HepG2 (cell line): ENCODE measurements around the gene TRAP1. TPM values are rescaled to one million over a fixed set of nuclear protein-coding genes. Genes with fewer than 3 reads are reported as not detected.

Experiments
- ATAC-seq: fragments of 200-7000 bp; cut with Tn5 transposase; 3 replicates; pipeline ENCODE4 v1.9.1; 2020; ENCODE audit warnings: mild to moderate bottlenecking, moderate library complexity
- BruUV-seq: library from RNA; stranded (reverse); fragments of 400-500 nt; replicated peaks from 2 replicates; lab custom pipeline; 2021; lab: Mats Ljungman, UMichigan
- CTCF ChIA-PET: fragments of 300-600 bp; formaldehyde crosslinking; extraction: SDS; loops from one replicate; lab custom pipeline; 2021; ENCODE audit warnings: low total read pairs, inconsistent platforms, low intra/inter-chr PET ratio; lab: Yijun Ruan, JAX
- POLR2A ChIA-PET: fragments of 350-600 bp; sonication (Branson Sonifier 250); formaldehyde crosslinking; loops from one replicate; lab custom pipeline; 2020; ENCODE audit warnings: antibody characterized with exemption, inconsistent platforms; lab: Yijun Ruan, JAX
- DNase-seq: peaks from one replicate; pipeline ENCODE4 v3.0.0-alpha.2; 2015; ENCODE audit warnings: low spot score
- FAIRE-seq: peaks from 3 replicates; lab custom pipeline; 2011; peaks lifted over from hg19 to GRCh38; lab: Jason Lieb, UNC
- H2AFZ ChIP-seq: one replicate; pipeline ENCODE4 v1.6.1; 2011; ENCODE audit warnings: low read length, inconsistent platforms
- H3K27ac ChIP-seq: fragments of 300-600 bp; 3 replicates; pipeline ENCODE4 v1.8.0; 2011; ENCODE audit warnings: mixed run types, mild to moderate bottlenecking, mixed read lengths, low read length, inconsistent platforms; ENCODE audit not compliant: insufficient read depth; ENCODE audit errors: extremely low read length
- H3K27me3 ChIP-seq, 2 experiments: fragments of 200-600 bp in 1 of 2; 2 replicates in 1 of 2; 3 replicates in 1 of 2; pipeline versions ENCODE4 v1.6.0 to v1.8.0; 2011; ENCODE audit warnings: low read length in 2 of 2, mild to moderate bottlenecking in 2 of 2, moderate library complexity in 2 of 2, inconsistent platforms in 1 of 2; ENCODE audit not compliant: insufficient read depth in 2 of 2, control insufficient read depth in 1 of 2
- H3K36me3 ChIP-seq, 2 experiments: fragments of 200-600 bp in 1 of 2; replicated peaks in 1 of 2; 2 replicates in 1 of 2; 3 replicates in 1 of 2; pipeline versions ENCODE4 v1.5.1 to v1.8.0; 2011; ENCODE audit warnings: low read length in 2 of 2, inconsistent platforms in 1 of 2; ENCODE audit not compliant: insufficient read depth in 2 of 2, control insufficient read depth in 1 of 2
- H3K4me1 ChIP-seq: 2 replicates; pipeline ENCODE4 v1.5.1; 2012; ENCODE audit warnings: low read length, inconsistent platforms; ENCODE audit not compliant: insufficient read depth
- H3K4me2 ChIP-seq: 2 replicates; pipeline ENCODE4 v1.6.0; 2011; ENCODE audit warnings: low read depth, low read length, inconsistent platforms
- H3K4me3 ChIP-seq, 3 experiments: fragments of 200-600 bp in 1 of 3; sonication (generic), shearing (Covaris generic) in 1 of 3; replicated peaks in 1 of 3; 2 replicates each; pipeline ENCODE4 v1.5.1; 2011 to 2016; ENCODE audit warnings: low read length in 3 of 3, inconsistent platforms in 2 of 3, low read depth in 2 of 3, mild to moderate bottlenecking in 2 of 3, control low read depth in 1 of 3, mixed read lengths in 1 of 3; ENCODE audit not compliant: insufficient read depth in 1 of 3
- H3K79me2 ChIP-seq: one replicate; pipeline ENCODE4 v1.6.1; 2011; ENCODE audit warnings: low read length, inconsistent platforms; ENCODE audit not compliant: insufficient read depth
- H3K9ac ChIP-seq: 2 replicates; pipeline ENCODE4 v1.6.0; 2011; ENCODE audit warnings: mild to moderate bottlenecking, low read depth, low read length, inconsistent platforms; ENCODE audit not compliant: insufficient read depth
- H3K9me3 ChIP-seq: 2 replicates; pipeline ENCODE4 v1.5.1; 2012; ENCODE audit warnings: mild to moderate bottlenecking, low read length
- H4K20me1 ChIP-seq: 2 replicates; pipeline ENCODE4 v1.6.0; 2011; ENCODE audit warnings: inconsistent platforms, mild to moderate bottlenecking, low read length, moderate library complexity; ENCODE audit not compliant: insufficient read depth
- ARID5B ChIP-seq: IDR thresholded peaks from 2 replicates; pipeline ENCODE4 v1.4.0; 2020; ENCODE audit warnings: mild to moderate bottlenecking, missing genetic modification reagents
- MYC ChIP-seq: sonication (generic); formaldehyde crosslinking; IDR thresholded peaks from 2 replicates; pipeline ENCODE4 v1.9.0; 2021; ENCODE audit warnings: missing genetic modification reagents, borderline replicate concordance
- PAX8 ChIP-seq: sonication (generic); formaldehyde crosslinking; IDR thresholded peaks from 2 replicates; pipeline ENCODE4 v1.8.0; 2022; ENCODE audit warnings: mild to moderate bottlenecking, missing genetic modification reagents, borderline replicate concordance
- TBP ChIP-seq: sonication (generic); formaldehyde crosslinking; IDR thresholded peaks from 2 replicates; pipeline ENCODE4 v1.5.0; 2020; ENCODE audit warnings: missing genetic modification reagents
- ZFP36L2 ChIP-seq: sonication (generic); formaldehyde crosslinking; IDR thresholded peaks from 2 replicates; pipeline ENCODE4 v1.4.0; 2020; ENCODE audit warnings: missing genetic modification reagents
- ZNF274 ChIP-seq: sonication (generic); formaldehyde crosslinking; IDR thresholded peaks from 2 replicates; pipeline ENCODE4 v1.5.1; 2020; ENCODE audit warnings: mild to moderate bottlenecking, missing genetic modification reagents
- ZNF563 ChIP-seq: sonication (generic); formaldehyde crosslinking; IDR thresholded peaks from 2 replicates; pipeline ENCODE4 v1.8.0; 2022; ENCODE audit warnings: mild to moderate bottlenecking, moderate library complexity, missing genetic modification reagents
- ZNF672 ChIP-seq: sonication (generic); formaldehyde crosslinking; IDR thresholded peaks from 2 replicates; pipeline ENCODE4 v1.8.1; 2022; ENCODE audit warnings: missing genetic modification reagents
- WGBS: methylation state at CpG from one replicate; pipeline ENCODE4 v1.1.6; 2017; ENCODE audit warnings: low lambda C conversion rate; 5-methylcytosine and 5-hydroxymethylcytosine counted together
- in situ Hi-C: cut with HindIII; loops from 2 replicates; pipeline ENCODE4 v1.10.0; 2017; ENCODE audit warnings: low pct_unique_long_range_greater_than_20kb; ENCODE audit not compliant: extremely low pct_ligation_motif_present
- intact Hi-C: fragments of 100-400 bp; cut with micrococcal nuclease; formaldehyde crosslinking; loops from one replicate; pipeline ENCODE4 v1.10.0; 2022; ENCODE audit not compliant: unreplicated experiment
- polyA plus RNA-seq, 8 experiments: library from polyadenylated mRNA; depleted of rRNA in 3 of 8; stranded (reverse) in 7 of 8; unstranded in 1 of 8; fragments of >200 nt; fragmentation: Illumina TruSeq in 4 of 8; extraction: Trizol in 4 of 8; gene quantifications; 2 replicates each; pipeline versions ENCODE4 v1.2.1 to v1.2.3, GENCODE V29; 2011 to 2016; ENCODE audit warnings: low read depth in 4 of 8, missing spikeins in 1 of 8, mixed read lengths in 1 of 8; ENCODE audit not compliant: insufficient read depth in 1 of 8
- total RNA-seq, 5 experiments: library from RNA; depleted of rRNA; stranded (reverse); fragments of >200 nt; fragmentation: Illumina TruSeq; extraction: Trizol; gene quantifications; 2 replicates each; pipeline ENCODE4 v1.2.3, GENCODE V29; 2016; ENCODE audit warnings: low read depth in 1 of 5
- TF ChIP-seq, protein P1 (sequence below): IDR thresholded peaks from 2 replicates; pipeline ENCODE4 v1.6.1; 2016; ENCODE audit warnings: mild to moderate bottlenecking, missing biosample characterization, missing genetic modification reagents

The TRAP1 gene
- total and polyA plus RNA-seq, 2 of the 13 experiments (the other 11 are each of a cell fraction or from before 2014, with no cell fraction given), result 127 to 240 TPM

GRCh38 chr16:3641801-3642396 lies 75.4 kb downstream of the TRAP1 start:
- intact Hi-C loops, result no loop called here
- Histone ChIP-seq H3K9ac (no peak overlapping the region), H3K4me3 (no peak overlapping the region), H4K20me1 (no peaks in the 10 kb centered on the region), H3K4me2 (no peak overlapping the region), H3K27ac (no peak overlapping the region), H3K9me3 (no peaks in the 10 kb centered on the region), H3K79me2 (peaks cover 3% of the 10 kb centered on the region), H2AFZ (no peak overlapping the region), H3K36me3 (peaks cover 1 to 2% of the 10 kb centered on the region in 2 experiments; a peak in 1 of 5 replicates), H3K4me1 (peaks cover 67% of the 10 kb centered on the region), H3K27me3 (no peaks in the 10 kb centered on the region)
- DNase-seq, result no peak
- in situ Hi-C loops, result no loop called here
- ATAC-seq, result no peak
- TF ChIP-seq MYC (peak; percentile 20; the same call in 1 of the 2 replicates), ZFP36L2 (CRISPR knock-in tag) (no peak), PAX8 (CRISPR knock-in tag) (no peak)
- ChIA-PET POLR2A (no interaction called here), CTCF (no interaction called here)
- no peak for FAIRE-seq
- BruUV-seq, result no TSS peak
- 93% methylated on average over 5 of the region's 9 CpGs for WGBS

DNA sequence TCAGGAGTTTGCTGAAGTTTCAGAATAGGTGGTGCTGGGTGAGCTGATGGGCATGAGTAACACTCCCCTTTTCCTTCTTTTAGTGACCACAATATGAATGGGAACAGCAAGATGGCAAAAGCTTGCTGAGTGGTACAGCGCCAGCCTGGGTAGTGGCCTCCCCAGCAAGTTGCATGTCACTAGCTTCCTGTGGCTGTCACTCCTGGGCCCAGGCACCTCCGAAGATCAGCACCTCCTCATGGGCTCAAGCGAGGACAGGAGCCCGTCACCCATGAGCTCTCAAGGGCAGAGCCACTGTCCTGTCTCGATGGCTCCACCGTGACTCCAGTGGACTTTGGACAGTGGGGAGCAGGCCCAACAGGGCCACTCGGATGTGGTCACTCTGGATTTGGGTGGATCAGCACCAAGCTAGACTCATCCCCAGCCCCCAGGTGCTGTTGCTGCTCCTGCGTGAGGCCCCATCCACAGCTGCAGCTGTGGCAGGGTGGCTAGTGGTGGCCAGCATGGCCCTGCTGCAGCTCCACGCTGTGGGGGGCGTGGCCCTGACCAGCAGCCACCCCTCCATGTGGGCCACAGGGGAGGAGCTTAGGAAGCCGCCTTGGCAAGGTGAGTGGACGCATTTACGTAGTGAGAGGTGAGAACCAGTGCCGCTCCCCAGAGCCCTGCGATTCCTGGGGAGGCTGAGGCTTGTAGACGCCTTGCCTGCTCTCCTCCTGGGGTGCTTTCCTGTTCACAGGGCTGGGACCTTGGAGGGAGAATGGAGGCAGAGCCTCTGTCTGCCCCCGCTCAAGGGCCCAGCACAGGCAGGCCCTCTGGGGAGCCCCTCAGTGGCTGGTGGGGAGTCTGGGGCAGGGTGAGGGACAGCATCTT lies 76.5 kb downstream of the TRAP1 start:
- Histone ChIP-seq H3K4me2 (peak overlapping the region; percentile 57), H3K9me3 (no peaks in the 10 kb centered on the region), H2AFZ (no peak overlapping the region), H3K79me2 (peaks cover 3% of the 10 kb centered on the region), H3K4me3 (no peak overlapping the region), H3K9ac (no peak overlapping the region), H4K20me1 (no peaks in the 10 kb centered on the region), H3K36me3 (peaks cover 1 to 2% of the 10 kb centered on the region in 2 experiments; a peak in 1 of 5 replicates), H3K4me1 (peaks cover 58% of the 10 kb centered on the region), H3K27me3 (no peaks in the 10 kb centered on the region), H3K27ac (peak overlapping the region; percentile 68)
- intact Hi-C loops, result no loop called here
- in situ Hi-C loops, result no loop called here
- POLR2A ChIA-PET, result interaction anchor here (1.1 kb wide), 2 partner anchors 9 to 42 kb away, joined by 3 read pairs; no protein-coding TSS in a partner anchor
- BruUV-seq, result no TSS peak
- CTCF ChIA-PET, result no interaction called here
- ATAC-seq, result peak; percentile 42
- no peak for FAIRE-seq
- no peak for DNase-seq
- 91% methylated on average over 5 of the region's 17 CpGs for WGBS
- TF ChIP-seq, protein P1, sequence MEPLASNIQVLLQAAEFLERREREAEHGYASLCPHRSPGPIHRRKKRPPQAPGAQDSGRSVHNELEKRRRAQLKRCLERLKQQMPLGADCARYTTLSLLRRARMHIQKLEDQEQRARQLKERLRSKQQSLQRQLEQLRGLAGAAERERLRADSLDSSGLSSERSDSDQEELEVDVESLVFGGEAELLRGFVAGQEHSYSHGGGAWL (CRISPR knock-in tag), result no peak
- TF ChIP-seq ZNF672 (CRISPR knock-in tag) (no peak), ZNF274 (no peak), ZNF563 (CRISPR knock-in tag) (no peak), TBP (no peak), ARID5B (CRISPR knock-in tag) (no peak)
